Measurements from ENCODE around the gene SP9. TPM values are rescaled to one million over a fixed set of nuclear protein-coding genes. Genes with fewer than 3 reads are reported as not detected.

SP9 gene
- 7.7 TPM for total RNA-seq

- FAIRE-seq (no peak), DNase-seq (ENCODE audit: low spot score in 2 of 2) (no peak)
Observed at GRCh38 chr2:174334781-174335251, at the start of gene SP9. TSS of gene SP9 (plus strand) at chr2:174334954. CDS start at chr2:174335093, 139 bp downstream.

GRCh38 chr2:174286172-174286571 lies 48.6 kb upstream of the SP9 start:
- FAIRE-seq = no peak
- DNase-seq (ENCODE audit: low spot score in 2 of 2) = no peak

- FAIRE-seq = no peak
- no peak for DNase-seq (ENCODE audit: low spot score in 2 of 2)
Observed at GRCh38 chr2:174292908-174293307, 41.8 kb upstream of the SP9 start.

- no peak for FAIRE-seq
Observed at GRCh38 chr2:174300114-174300513, 34.6 kb upstream of the SP9 start.

GRCh38 chr2:174312581-174313234 lies 22.0 kb upstream of the SP9 start:
- FAIRE-seq = no peak
- no peak for DNase-seq (ENCODE audit: low spot score in 2 of 2)

More at GRCh38 chr2:174300114-174300513, 34.6 kb upstream of the SP9 start:
- no peak for DNase-seq (ENCODE audit: low spot score in 2 of 2)

- DNase-seq (ENCODE audit: low spot score in 2 of 2) = no peak
- FAIRE-seq = no peak
Observed at GRCh38 chr2:174322149-174322548, 12.6 kb upstream of the SP9 start.

GRCh38 chr2:174322746-174323145 lies 12.0 kb upstream of the SP9 start:
- no peak for FAIRE-seq
- no peak for DNase-seq (ENCODE audit: low spot score in 2 of 2)

- DNase-seq (ENCODE audit: low spot score in 2 of 2) (no peak), FAIRE-seq (no peak)
Observed at GRCh38 chr2:174324530-174324929, 10.2 kb upstream of the SP9 start.

GRCh38 chr2:174325373-174326160 lies 9.2 kb upstream of the SP9 start:
- FAIRE-seq = no peak
- DNase-seq (ENCODE audit: low spot score in 2 of 2) = no peak

- DNase-seq (ENCODE audit: low spot score in 2 of 2) = no peak
- FAIRE-seq = no peak
Observed at GRCh38 chr2:174326161-174327020, 8.4 kb upstream of the SP9 start.

GRCh38 chr2:174327021-174327840 lies 7.5 kb upstream of the SP9 start:
- DNase-seq (ENCODE audit: low spot score in 2 of 2) (no peak), FAIRE-seq (no peak)

- DNase-seq (ENCODE audit: low spot score in 2 of 2) (no peak), FAIRE-seq (no peak)
Observed at GRCh38 chr2:174327841-174328113, 7.0 kb upstream of the SP9 start.

- no peak for DNase-seq (ENCODE audit: low spot score in 2 of 2)
- FAIRE-seq = no peak
Observed at GRCh38 chr2:174328114-174328960, 6.4 kb upstream of the SP9 start.

GRCh38 chr2:174328961-174329715 lies 5.6 kb upstream of the SP9 start:
- FAIRE-seq (no peak), DNase-seq (ENCODE audit: low spot score in 2 of 2) (no peak)

- DNase-seq (ENCODE audit: low spot score in 2 of 2) (no peak), FAIRE-seq (no peak)
Observed at GRCh38 chr2:174330945-174331594, 3.7 kb upstream of the SP9 start.

GRCh38 chr2:174331595-174332216 lies 3.0 kb upstream of the SP9 start:
- no peak for FAIRE-seq
- DNase-seq (ENCODE audit: low spot score in 2 of 2) = no peak

GRCh38 chr2:174332217-174332963 lies 2.4 kb upstream of the SP9 start:
- FAIRE-seq (no peak), DNase-seq (ENCODE audit: low spot score in 2 of 2) (no peak)
